ENCODE data around the gene MRGPRG.
A peak's percentile ranks its signal among the peaks of the same experiment; 100 is the strongest.

The MRGPRG gene

DNA sequence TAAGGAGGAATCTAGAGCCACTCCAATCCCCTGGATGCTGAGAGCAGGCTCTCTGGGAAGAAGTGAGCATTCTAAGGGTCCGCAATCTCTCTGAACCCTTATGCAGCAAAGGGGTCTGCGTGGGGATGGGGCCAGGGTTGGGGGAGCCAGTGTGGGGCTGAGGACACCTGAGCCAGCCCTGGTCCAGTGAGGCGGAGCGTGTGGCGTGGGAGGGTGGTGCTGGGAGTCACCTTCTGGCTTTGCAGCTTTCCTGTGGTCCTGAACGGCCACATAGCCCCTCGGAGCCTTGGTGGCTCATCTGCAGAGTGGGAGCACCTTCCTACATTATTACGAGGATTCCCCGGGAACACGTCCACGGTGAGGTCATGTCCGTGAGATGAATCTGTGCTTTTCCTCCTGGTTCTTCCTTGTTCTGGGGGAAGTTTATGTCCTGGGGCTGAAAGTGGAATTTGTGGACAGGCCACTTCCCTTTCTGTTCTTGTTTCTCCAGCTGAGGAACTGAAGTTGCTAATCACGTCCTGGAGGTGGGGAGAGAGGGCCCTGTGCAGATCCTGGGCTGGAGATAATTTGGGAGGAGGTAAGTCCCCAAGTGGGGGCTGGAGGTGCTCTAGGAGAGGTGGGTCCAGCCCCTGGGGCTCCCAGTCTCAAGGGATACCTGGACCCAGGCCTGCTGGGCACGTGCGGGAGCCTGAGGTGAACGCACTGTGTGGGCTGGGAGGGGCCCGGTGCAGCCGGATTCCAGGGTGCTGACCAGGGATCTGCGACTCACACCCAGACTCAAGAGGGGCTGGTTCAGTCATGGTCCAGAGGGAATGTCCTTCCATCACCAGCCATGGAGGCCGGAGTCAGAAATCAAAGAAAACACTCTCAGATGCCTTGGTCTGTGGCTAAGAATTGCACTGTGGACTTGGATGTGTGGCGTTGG lies 7.5 kb upstream of the MRGPRG start:
- DNase-seq (ENCODE audit: low spot score), result no peak

DNA sequence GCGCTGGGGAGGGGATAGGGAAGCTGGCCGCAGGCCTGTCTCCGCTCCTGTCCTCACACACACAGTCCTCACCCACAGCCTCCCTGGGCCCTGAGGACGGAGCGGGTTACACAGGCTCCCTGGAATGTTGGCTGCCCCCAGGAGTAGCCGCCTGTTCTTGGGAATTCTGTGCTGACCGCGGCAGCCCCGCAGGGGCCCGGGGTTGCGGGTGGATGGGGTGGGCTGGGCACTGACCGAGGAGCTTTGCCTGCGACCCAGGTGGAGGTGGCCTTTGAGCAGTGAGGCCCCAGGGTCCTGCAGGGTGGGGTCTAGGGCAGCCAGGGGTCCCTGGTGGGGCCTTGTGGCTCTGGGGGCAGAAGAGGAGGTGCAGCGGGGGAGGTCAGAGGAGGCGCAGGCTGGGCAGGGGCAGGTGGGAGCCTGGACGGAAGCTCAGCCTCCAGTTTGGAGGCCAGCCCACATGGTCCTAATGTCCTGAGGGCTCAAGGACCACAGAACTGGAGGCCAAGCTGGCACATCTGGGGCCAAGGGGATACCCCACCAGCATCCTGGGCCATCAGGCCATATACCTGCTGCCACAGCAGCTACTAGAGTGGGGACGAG lies 6.6 kb upstream of the MRGPRG start:
- DNase-seq (ENCODE audit: low spot score), result peak; percentile 18

DNA sequence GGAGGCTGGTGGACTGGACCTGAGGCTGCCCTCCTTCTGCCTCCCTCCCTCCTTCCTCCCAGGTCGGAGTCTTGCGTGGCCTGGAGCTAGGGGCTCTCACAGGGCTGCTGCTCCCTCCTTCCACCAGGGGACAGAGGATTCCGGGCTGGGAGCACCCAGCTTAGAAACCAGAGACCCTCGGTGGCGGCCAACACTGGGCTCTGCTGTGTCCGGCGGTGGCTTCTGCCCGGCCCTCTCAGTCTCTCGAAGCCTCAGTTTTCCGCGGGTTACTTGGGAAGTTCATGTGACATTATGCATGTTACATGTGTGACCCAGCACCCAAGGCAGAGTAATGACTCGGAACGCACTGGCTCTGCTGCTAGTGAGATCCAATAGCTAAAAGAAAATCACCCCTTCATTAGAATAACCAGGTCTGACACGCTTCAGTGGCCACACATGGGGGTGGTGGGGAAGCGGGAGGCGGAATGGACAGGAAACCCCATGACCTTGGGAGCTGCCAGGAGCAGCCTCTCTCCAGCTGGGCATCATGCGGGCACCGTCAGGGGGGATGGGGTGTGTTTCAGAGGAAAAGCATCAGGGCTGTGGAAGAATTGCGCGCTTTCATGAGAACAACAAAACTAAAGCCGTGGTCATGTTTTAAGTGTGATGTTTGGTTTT lies 5.9 kb upstream of the MRGPRG start:
- DNase-seq (ENCODE audit: low spot score), result peak; percentile 30

DNA sequence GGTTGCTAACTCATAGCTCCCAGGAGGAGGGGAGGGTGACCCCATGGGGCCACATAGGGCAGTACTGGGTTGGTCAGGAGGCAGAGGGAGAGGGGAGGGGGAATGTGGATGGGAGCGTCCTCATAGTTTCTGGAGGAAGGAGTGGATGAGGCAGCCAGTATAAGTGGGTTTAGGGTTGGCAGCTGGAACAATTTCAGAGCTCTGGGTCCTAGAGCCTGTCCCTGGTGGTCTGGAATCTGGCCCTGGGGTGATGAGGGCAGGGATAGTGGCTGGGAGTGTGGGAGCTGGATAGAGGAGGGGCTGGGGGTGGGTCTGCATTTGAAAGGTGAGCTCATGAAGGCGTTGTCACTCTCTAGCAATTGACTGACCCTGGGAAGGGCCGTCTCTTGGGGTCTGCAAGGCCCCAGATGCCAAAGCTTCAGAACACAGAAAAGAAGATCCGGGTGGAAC lies 5.3 kb upstream of the MRGPRG start:
- no peak for DNase-seq (ENCODE audit: low spot score)

DNA sequence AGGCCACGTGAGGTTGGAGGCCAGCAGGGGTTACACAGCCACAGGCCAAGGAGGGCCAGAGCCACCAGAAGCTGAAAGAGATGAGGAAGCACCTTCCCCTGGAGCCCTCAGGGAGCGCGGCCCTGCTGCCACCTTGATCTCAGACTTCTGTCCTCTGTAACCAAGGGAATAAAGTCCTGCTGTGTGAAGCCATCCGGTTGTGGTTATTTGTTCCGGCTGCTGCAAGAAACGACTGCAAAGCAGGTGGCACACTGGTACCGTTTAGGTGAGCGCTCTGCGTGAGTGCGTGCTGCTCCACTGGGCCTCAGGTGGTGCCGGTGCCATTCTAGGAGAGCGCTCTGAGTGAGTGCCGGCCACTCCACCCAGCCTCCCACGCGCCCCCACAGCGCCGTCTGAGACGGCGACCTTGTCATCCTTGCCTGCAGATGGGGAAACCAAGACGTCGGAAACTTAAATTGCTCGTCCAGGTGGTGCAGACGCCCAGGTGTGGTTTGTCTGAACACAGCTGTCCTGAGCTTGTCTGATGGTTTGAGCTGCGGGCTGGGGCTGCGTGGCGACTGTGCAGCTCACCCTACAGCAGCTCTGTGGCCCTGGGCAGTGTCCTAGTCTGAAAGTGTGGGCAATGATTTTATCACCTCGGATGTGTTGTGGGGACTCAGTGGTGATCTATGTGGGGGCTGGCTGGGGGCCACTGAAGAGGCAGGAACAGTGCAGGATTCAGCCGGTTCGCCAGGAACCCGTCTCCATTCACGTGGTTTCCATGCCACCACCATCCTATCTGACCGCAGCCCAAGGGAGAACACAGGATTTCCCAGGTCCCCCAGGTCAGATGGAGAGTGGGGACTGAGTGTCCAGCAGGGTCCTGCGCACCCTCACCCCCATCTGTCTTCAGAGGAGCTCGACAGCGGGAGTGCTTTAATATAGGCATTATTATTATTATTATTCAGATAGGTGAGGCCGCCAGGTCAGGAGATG lies 4.6 kb upstream of the MRGPRG start:
- DNase-seq (ENCODE audit: low spot score), result peak; percentile 30

DNA sequence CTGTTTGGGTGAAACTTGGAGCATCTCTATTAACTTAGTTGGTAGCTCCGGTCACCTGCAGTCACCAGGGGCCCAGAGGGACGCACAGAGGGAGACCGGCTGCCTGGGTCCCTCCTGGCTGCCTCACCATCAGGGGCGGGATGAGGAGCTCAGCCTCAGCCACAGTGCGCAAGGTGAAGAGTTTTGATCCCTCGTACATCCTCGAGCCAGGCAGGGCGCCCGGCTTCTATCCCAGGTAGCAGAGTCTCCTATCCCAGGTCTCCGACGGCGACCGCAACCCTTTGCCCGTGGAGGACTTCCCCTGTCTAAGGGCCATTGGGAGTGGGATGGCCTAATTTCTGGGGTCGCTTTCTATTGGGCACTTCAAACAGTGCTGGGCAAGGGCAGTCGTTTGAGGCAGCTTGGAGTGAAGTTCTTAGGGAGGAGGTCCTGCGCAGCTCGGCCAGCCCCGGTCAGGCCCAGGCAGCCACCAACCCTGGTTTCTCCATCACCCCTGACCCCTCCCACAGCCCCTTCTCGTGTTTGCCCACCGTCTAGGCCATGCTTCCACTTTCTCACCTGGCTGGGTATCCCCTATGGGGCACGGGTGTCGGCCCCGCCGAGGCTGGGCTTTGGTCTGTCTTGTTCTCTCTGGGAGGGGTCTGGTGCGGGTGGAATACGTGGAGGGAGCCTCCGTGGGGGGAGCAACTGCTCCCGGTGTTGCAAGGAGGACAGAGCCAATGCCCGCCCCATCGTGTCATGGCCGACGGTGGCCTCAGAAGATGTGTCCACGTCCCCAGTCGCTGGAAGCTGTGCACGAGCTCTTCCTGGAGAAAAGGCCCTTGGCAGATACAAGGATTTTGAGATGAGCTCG lies 3.6 kb upstream of the MRGPRG start:
- DNase-seq (ENCODE audit: low spot score), result peak; percentile 23

DNA sequence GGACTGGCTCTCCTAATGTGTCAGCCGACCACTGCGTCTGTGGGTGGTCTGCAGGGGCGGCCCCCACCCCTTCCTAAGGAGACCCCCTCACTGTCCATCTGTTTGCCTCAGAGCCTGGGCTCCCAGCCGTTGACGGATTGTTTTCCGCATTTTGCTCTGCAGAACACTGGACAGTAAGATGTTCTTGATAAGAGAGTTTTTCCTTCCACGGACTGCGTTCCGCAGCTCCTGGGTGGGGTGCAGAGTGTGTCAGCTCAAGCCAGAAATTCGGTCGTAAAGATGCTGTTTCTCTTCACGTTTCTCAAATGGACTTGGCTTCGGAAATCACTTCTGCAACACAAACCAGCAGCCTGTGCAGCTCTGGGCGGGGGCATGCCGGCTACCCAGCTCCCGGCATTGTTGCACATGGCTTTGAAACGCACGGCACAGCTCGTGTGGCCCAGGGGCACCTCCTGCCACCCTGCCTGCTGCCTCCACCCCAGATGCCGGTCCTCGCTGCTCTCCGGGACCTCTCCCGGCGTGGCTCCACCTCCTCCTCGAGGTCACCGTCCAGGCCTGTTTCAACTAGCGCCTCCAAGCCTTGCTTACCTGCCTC lies 2.9 kb upstream of the MRGPRG start:
- DNase-seq (ENCODE audit: low spot score), result peak; percentile 39

DNA sequence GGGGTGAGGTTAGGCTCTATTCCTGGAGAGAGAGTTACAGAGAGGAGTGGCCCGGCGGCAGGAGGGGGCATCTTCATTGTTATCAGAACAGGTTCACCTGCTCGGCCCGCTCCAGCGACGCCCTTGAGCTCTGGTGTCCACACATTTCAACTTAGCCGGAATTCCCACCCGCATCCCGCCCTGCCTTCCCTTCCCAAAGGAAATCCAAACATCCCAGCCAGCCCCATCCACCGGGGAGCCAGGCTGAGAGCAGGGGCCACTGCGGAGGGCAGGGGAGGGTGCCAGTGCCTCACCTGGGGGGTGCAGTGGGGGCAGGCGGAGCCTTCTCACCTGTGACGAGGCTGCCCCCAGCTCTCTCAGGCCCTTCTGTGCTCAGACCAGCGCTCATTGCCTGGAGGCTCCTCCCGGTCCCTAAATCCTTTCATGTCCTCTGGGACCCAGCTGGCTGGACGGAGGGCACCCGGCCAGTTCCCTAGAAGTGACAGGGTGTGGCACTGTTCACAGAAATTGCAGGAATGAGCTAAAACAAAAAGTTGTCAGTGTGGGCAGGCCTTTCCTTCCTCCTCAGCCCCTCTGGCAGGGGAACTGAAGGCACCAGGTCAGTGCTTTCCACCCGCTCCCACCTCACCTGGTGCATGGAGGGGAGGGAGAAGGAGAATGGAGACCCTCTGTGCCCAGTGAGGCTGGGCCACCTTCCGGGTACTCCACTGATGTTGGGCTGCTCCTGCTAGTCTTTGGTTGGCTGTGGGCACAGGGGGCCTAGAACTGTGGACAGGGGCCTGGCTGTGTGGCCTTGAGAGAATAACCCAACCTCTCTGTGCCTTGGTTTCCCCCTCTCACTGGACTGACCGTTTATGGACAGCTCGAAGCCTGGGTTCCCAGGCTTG lies 2.2 kb upstream of the MRGPRG start:
- peak; percentile 33 for DNase-seq (ENCODE audit: low spot score)

DNA sequence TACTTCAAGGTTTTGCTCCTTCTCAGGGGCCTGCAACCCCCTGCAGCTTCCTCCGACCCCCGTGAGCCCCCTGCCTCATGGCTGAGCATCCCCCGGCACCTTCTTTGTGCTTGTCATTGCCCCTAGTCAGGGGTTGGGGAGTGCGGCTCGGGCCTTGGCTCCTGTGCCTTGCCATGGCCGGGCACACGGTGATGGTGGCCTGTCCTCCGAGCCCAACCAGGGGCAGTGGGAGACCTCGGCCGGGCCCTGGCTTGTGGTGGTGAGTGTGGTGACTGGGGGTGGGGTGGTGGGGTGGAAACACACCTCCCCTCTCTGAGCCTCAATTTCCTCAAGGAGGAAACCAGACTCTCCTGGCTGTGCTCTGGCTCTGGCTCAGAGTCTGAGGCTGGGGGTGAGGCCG lies 1.5 kb upstream of the MRGPRG start:
- DNase-seq (ENCODE audit: low spot score), result peak; percentile 29

DNA sequence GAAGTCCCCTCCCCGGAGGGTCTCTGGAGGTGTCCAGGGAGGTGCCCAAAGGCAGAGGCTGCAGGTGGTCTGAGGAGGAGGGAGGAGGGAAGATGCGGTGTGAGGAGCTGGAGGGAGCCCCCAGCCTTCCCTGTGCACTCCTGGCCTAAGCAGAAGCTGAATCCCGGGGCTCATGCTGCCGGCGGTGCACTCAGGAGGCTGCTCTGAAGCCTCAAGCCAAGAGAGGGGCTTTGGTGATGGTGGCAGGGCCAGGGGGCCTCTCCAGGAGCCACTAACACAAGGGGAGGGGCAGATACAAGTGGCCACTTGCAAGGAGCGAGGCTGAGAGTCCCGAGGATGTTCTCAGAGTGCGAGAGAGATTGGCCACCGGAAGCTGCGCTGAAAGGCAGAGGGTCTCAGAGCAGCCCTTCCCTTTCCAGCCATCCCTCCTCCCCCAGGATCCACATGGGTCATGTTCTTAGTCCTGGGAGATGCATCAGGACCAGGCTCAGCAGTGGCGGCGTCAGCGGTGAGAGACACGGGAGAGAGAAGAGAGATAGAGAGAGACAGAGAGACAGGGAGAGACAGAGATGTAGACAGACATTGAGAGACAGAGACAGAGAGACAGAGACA lies 774 bp upstream of the MRGPRG start:
- peak; percentile 35 for DNase-seq (ENCODE audit: low spot score)

DNA sequence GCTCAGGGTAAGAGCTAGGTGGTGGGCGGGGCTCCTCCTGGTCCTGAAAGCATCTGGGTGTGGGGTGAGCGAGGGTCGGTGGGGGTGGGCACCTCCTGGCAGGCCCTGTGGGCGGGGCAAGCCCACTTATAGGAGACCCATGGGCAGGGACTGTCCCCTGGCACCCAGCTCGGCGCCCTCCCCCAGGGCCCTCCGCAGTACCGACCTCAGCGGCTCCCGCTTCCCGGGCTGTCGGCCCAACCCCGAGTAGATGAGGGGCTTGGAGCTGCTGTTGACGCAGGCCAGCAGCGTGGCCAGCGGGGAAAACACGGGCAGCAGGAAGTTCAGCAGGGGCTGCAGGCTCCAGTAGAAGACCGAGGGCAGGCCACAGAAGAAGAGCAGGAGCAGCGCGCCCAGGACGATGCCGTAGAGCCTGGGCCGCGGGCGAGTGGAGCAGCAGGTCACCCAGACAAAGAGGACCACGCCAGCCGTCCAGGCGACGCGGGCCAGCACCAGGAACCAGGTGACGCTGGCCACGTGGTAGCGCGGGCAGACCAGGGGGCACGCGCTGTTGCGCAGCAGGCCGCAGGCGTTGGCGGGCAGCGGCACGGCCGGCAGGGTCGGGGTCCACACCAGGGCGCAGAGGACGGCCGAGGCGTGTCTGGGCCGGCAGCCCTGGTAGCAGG lies 663 bp downstream of the MRGPRG start:
- DNase-seq (ENCODE audit: low spot score), result no peak

DNA sequence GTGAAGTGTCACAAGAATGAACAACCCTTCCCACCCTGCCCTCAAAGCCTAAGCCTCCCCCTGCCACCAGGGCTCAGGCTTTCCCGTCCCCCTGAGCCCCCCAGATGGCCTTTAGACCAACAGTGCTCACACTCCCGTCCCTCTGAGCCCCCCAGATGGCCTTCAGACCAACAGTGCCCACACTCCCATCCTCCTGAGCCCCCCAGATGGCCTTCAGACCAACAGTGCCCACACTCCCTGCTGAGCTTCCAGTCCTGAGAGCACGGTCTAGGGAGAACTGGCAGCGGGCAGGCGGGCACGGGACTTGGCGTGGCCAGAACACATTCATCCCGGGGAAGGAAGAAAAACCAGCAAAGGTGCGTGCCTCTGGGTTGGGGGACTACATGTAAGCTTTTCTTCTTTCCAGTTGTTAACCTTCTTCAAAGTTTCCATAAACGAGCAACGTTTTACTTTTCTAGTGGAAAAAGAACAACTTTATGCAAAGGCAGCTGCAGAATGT lies 2.5 kb downstream of the MRGPRG start:
- DNase-seq (ENCODE audit: low spot score), result no peak

DNA sequence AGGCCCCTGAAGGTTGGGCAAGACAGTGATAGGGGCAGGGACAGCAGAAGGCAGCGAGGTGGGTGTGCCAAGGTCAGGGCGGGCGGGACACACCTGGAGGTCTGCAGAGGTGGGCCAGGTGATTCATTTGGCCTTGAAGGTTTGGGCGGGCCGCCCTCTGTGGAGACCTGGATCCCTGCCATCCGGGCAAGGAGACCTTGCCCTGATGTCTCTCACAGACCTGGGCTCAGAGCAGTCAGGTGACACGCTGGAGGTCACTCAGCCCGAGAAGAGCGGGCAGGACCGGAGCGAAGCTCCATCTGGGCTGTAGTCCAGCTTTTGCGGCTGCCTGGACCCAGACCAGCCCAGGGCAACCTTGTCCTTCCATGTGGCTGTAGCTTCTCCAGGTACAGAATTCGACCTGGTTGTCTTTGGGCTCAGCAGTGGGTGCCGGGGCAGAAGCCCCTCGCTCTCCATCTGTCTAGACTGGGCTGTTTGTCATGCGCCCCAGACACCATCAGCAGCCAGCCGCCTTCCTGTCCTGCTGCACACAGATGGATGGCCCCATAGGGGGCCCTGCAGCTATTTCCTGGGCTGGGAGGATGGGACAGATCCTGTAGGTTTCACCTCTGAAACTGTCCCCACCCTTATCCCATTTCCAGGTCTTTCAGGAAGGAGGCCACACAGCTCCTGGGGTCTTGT lies 3.1 kb downstream of the MRGPRG start:
- DNase-seq (ENCODE audit: low spot score), result no peak

DNA sequence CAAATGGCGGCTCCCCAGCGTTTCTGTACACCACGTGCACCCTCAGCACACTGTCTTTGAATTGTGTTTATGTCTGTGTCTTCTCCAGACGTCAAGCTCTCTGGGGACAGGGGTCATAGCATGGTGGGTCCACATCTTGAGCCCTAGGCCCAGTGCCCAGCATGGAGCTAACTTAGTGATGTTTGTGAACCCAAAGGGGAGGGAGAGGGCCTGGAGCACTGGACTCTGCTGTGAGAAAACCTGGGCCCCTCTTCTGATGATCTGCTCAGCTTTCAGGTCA lies 4.3 kb downstream of the MRGPRG start:
- no peak for DNase-seq (ENCODE audit: low spot score)

DNA sequence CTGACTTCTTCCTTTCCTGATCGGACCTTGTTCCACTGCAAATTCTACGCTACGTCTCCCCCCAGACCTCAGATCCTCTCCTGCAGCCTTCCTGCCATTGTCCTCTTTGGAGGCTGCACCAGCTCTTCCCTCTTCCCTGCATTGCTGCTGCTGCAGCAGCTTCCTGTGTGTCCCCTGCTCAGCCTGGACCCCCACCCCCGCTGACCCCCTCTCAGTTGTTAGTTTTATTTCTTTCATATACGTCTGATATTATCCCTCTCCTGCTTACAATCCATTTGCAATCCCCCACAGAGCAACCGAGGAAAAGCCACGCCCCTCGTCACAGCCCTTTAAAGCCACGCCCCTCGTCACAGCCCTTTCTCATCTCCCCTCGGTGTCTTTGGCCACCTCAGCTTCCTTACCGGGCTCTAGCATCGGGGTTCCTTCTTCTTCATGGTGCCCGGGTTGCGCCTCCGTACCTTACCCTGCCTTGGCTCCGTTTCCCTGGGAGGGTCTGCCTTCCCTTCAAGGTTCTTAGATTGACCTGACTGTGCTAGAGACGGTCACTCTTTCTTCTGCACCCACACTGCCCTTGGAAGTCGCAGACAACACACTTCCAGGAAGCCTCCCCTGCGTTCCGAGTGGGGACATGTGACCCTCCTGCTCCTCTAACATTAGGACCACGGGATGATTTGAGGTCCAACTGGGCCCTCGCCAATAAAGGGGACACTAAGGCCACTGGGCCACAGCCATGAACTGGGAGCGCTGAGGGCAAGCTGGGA lies 4.8 kb downstream of the MRGPRG start:
- DNase-seq (ENCODE audit: low spot score), result no peak

DNA sequence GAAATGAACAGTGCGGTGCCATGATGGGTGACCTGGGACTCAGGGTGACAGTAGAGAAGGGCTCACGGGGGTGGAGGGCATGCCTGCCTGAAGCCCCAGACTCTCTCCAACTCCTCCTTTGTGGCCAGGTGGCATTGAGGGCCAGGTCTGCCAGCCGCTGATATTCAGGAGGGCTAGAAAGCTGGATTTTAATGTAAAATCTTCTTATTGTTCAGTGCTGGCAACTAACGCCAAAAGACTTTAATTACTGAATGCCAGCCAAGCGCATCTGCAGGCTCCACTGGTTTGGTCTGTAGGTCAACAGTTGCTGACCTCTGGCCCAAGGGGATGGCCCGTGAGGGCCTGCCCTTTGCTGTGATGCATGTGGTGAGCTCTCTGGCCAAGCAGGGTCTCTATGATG lies 10.3 kb downstream of the MRGPRG start:
- no peak for DNase-seq (ENCODE audit: low spot score)

DNA sequence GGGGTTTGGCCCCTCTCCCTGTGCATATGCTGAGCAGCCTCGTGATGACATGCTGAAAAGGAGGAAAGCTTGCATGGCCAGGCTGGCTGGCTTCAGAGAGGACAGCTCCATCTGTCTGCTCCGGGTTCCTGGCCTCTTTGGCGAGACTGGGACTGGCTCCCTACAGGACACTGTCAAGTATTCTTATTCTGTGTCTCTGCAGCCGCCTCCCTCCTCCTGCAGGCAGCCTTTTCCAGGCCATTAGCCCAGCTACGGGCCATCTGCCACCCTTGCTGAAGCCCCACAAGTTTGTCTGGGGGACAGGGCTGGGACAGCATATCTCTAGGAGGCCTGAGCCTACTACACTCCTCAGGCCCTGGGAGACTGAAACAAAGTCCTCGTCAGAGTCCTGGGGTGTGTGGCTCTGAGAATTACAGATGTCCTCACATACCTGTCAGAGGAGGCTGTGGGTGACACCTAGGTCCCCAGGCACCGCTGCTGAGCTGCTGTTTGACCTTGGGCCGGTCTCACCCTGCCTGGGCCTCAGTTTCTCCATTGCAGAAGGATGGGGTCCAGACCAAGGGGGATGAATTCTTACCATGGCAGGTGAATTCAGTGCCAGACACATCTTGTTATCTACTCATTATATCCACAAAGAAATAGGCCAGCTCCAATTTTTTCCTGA lies 11.0 kb downstream of the MRGPRG start:
- no peak for DNase-seq (ENCODE audit: low spot score)

Data from D341Med (cell line).